A549 (cell line): ENCODE data around the gene HP.

ENCODE experiments used
- BHLHE40 ChIP-seq: IDR thresholded peaks from 2 replicates; pipeline ENCODE4 v1.6.1; 2012; ENCODE audit warnings: low read depth, low read length, inconsistent platforms
- CEBPB ChIP-seq, 2 experiments: fragments of >200 bp in 1 of 2; sonication (Bioruptor Twin) in 1 of 2; formaldehyde crosslinking in 1 of 2; IDR thresholded peaks; 2 replicates each; pipeline ENCODE4 v1.6.1; 2012 to 2016
- EP300 ChIP-seq, 2 experiments: fragments of >200 bp; sonication (Bioruptor Twin); formaldehyde crosslinking; IDR thresholded peaks; 2 replicates in 1 of 2; 3 replicates in 1 of 2; pipeline ENCODE4 v1.6.1; 2016 to 2017
- JUN ChIP-seq, 2 experiments: fragments of >200 bp; sonication (Bioruptor Twin); formaldehyde crosslinking; IDR thresholded peaks; 2 replicates in 1 of 2; 3 replicates in 1 of 2; pipeline ENCODE4 v1.6.1; 2016 to 2017
- JUNB ChIP-seq: fragments of >200 bp; sonication (Bioruptor Twin); formaldehyde crosslinking; IDR thresholded peaks from 2 replicates; pipeline ENCODE4 v1.6.1; 2016
- MAFK ChIP-seq: fragments of 450-650 bp; IDR thresholded peaks from 2 replicates; pipeline ENCODE4 v1.6.1; 2014; ENCODE audit not compliant: partially characterized antibody
- PHF8 ChIP-seq: fragments of 200-600 bp; sonication (generic); IDR thresholded peaks from 2 replicates; pipeline ENCODE4 v1.6.1; 2016; ENCODE audit warnings: low read depth, mild to moderate bottlenecking, antibody characterized with exemption, moderate library complexity, borderline replicate concordance
- POLR2A ChIP-seq: IDR thresholded peaks from 2 replicates; pipeline ENCODE4 v1.6.1; 2012; ENCODE audit warnings: mild to moderate bottlenecking, low read length
- RAD21 ChIP-seq, 2 experiments: fragments of >200 bp in 1 of 2; sonication (Bioruptor Twin) in 1 of 2; formaldehyde crosslinking in 1 of 2; IDR thresholded peaks in 1 of 2; conservative IDR thresholded peaks in 1 of 2; 2 replicates in 1 of 2; 3 replicates in 1 of 2; pipeline ENCODE4 v1.6.1; 2012 to 2018; ENCODE audit warnings: inconsistent platforms in 1 of 2
- RFX5 ChIP-seq: fragments of 450-650 bp; IDR thresholded peaks from 2 replicates; pipeline ENCODE4 v1.7.1; 2014; ENCODE audit warnings: antibody characterized with exemption, mild to moderate bottlenecking, moderate library complexity
- TP53 ChIP-seq: fragments of 250-450 bp; sonication (Bioruptor Pico); IDR thresholded peaks from 2 replicates; pipeline ENCODE4 v1.5.0; 2021; ENCODE audit warnings: mild to moderate bottlenecking, moderate library complexity
- TF ChIP-seq, protein P1 (sequence below): fragments of >200 bp; sonication (Bioruptor Twin); formaldehyde crosslinking; IDR thresholded peaks from 3 replicates; pipeline ENCODE4 v1.5.1; 2016
- TF ChIP-seq, protein P2 (sequence below): fragments of 200-600 bp; sonication (generic); IDR thresholded peaks from 2 replicates; pipeline ENCODE4 v1.6.1; 2016; ENCODE audit warnings: antibody characterized with exemption, mild to moderate bottlenecking, moderate library complexity
- TF ChIP-seq, protein P3 (sequence below): IDR thresholded peaks from 2 replicates; pipeline ENCODE4 v1.6.1; 2012

DNA sequence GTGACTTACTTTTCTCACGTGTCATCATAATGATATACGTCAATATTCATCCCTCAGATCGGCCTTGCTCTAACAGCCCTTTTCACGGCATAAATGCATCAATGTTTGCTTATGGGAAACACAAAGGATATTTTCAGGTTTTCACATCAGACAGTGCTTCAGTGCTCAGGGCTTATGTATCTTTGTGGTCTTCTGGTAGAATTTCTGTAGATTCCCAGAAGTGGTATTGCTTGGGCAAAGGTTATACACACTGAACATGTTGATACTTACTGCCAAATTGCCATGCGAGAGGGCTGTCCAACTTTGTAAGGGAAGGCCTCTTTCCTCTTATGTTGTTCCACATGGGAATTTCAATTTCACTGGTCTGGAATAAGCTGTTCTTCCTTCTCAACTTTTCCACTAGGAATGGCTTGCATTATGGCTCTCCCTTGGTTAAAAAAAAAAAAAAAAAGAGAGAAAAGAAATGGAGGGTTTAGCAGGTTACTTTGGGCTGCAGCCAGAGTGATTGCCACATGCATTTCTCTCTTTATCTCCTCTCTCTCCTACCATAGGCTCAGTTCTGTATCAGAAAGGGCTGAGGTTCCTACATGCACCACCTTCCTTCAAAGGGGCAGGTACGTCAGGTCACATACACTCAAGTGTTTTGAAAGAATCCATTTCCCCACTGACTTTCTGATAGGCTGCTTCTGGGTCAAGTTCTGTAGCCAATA is 26.5 kb upstream of the HP start:
- TF ChIP-seq, protein P1, sequence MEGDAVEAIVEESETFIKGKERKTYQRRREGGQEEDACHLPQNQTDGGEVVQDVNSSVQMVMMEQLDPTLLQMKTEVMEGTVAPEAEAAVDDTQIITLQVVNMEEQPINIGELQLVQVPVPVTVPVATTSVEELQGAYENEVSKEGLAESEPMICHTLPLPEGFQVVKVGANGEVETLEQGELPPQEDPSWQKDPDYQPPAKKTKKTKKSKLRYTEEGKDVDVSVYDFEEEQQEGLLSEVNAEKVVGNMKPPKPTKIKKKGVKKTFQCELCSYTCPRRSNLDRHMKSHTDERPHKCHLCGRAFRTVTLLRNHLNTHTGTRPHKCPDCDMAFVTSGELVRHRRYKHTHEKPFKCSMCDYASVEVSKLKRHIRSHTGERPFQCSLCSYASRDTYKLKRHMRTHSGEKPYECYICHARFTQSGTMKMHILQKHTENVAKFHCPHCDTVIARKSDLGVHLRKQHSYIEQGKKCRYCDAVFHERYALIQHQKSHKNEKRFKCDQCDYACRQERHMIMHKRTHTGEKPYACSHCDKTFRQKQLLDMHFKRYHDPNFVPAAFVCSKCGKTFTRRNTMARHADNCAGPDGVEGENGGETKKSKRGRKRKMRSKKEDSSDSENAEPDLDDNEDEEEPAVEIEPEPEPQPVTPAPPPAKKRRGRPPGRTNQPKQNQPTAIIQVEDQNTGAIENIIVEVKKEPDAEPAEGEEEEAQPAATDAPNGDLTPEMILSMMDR, result no peak
- TF ChIP-seq, protein P2, sequence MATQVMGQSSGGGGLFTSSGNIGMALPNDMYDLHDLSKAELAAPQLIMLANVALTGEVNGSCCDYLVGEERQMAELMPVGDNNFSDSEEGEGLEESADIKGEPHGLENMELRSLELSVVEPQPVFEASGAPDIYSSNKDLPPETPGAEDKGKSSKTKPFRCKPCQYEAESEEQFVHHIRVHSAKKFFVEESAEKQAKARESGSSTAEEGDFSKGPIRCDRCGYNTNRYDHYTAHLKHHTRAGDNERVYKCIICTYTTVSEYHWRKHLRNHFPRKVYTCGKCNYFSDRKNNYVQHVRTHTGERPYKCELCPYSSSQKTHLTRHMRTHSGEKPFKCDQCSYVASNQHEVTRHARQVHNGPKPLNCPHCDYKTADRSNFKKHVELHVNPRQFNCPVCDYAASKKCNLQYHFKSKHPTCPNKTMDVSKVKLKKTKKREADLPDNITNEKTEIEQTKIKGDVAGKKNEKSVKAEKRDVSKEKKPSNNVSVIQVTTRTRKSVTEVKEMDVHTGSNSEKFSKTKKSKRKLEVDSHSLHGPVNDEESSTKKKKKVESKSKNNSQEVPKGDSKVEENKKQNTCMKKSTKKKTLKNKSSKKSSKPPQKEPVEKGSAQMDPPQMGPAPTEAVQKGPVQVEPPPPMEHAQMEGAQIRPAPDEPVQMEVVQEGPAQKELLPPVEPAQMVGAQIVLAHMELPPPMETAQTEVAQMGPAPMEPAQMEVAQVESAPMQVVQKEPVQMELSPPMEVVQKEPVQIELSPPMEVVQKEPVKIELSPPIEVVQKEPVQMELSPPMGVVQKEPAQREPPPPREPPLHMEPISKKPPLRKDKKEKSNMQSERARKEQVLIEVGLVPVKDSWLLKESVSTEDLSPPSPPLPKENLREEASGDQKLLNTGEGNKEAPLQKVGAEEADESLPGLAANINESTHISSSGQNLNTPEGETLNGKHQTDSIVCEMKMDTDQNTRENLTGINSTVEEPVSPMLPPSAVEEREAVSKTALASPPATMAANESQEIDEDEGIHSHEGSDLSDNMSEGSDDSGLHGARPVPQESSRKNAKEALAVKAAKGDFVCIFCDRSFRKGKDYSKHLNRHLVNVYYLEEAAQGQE, result no peak
- TF ChIP-seq TP53 (CRISPR knock-in tag) (no peak), JUN (IDR thresholded peaks at IDR 0.05) (no peak), RAD21 (conservative IDR thresholded peaks at IDR 0.05 in 1 of 2, IDR thresholded peaks at IDR 0.05 in 1 of 2) (no peak), POLR2A (no peak), PHF8 (no peak), BHLHE40 (no peak), JUNB (no peak), CEBPB (IDR thresholded peaks at IDR 0.05) (no peak), EP300 (IDR thresholded peaks at IDR 0.05) (no peak), RFX5 (no peak), MAFK (no peak)
- TF ChIP-seq, protein P3, sequence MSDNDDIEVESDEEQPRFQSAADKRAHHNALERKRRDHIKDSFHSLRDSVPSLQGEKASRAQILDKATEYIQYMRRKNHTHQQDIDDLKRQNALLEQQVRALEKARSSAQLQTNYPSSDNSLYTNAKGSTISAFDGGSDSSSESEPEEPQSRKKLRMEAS, result no peak
